GM10266 (cell line): ENCODE results near the gene GPR62.

ENCODE experiments used
- DNase-seq: peaks from one replicate; pipeline ENCODE4 v3.0.0; 2012; ENCODE audit errors: extremely low spot score
- CTCF ChIP-seq: IDR thresholded peaks from 2 replicates; pipeline ENCODE4 v1.5.1; 2012; ENCODE audit warnings: mild to moderate bottlenecking, low read depth; ENCODE audit not compliant: control insufficient read depth, insufficient read depth; ENCODE audit errors: missing control alignments

GPR62 gene

GRCh38 chr3:51970606-51971300 is 15.6 kb downstream of the GPR62 start:
- DNase-seq, result no peak

GRCh38 chr3:51971350-51971749 is 16.2 kb downstream of the GPR62 start:
- no peak for DNase-seq
- TF ChIP-seq CTCF, result no peak

More at GRCh38 chr3:51970606-51971300, 15.6 kb downstream of the GPR62 start:
- TF ChIP-seq CTCF, result no peak

- DNase-seq, result no peak
- no peak for TF ChIP-seq CTCF
These were observed 19.2 kb downstream of the GPR62 start for GRCh38 chr3:51974277-51974962.

- peak; percentile 92 for DNase-seq
- no peak for TF ChIP-seq CTCF
These were observed 20.0 kb downstream of the GPR62 start, which contains the start of gene ABHD14A for GRCh38 chr3:51974963-51975851. Gene ABHD14A (plus strand): TSS chr3:51975064. CDS start chr3:51975136, 72 bp downstream.

GRCh38 chr3:51975852-51976549 is 20.8 kb downstream of the GPR62 start:
- DNase-seq, result peak; percentile 58

More at GRCh38 chr3:51975852-51976549, 20.8 kb downstream of the GPR62 start:
- TF ChIP-seq CTCF, result no peak
